ENCODE measurements around the gene PTH2. TPM values are rescaled to one million over a fixed set of nuclear protein-coding genes. Genes with fewer than 3 reads are reported as not detected.

The PTH2 gene
- total and polyA plus RNA-seq, 2 of the 8 experiments (the other 6 are each of a cell fraction or from before 2014, with no cell fraction given) = not detected

- TF ChIP-seq NANOG (IDR thresholded peaks at IDR 0.05; ENCODE audit: insufficient read depth, low read depth, low read length, poor library complexity, severe bottlenecking) = no peak
- TF ChIP-seq YY1 (IDR thresholded peaks at IDR 0.05; ENCODE audit: low read depth, low read length) = no peak
- no peak for TF ChIP-seq KDM5A (IDR thresholded peaks at IDR 0.05; ENCODE audit: low read length)
- TF ChIP-seq CHD2 (IDR thresholded peaks at IDR 0.05; ENCODE audit: low read length) = no peak
- TF ChIP-seq SRF (IDR thresholded peaks at IDR 0.05; ENCODE audit: low read depth, low read length) = no peak
- TF ChIP-seq HDAC2 (IDR thresholded peaks at IDR 0.05; ENCODE audit: borderline replicate concordance in 1 of 2, low read depth in 2 of 2, low read length in 2 of 2) = no peak
- TF ChIP-seq ZNF274 (IDR thresholded peaks at IDR 0.05; ENCODE audit: borderline replicate concordance, extremely low read depth, low read length) = no peak
- TF ChIP-seq SIX5 (IDR thresholded peaks at IDR 0.05; ENCODE audit: low read depth, low read length) = no peak
- peak; percentile 81; the same call in 1 of the 2 replicates for TF ChIP-seq JUND (IDR thresholded peaks at IDR 0.05; ENCODE audit: low read length)
- no peak for TF ChIP-seq GABPA (IDR thresholded peaks at IDR 0.05; ENCODE audit: borderline replicate concordance, insufficient read depth, low read length)
- no peak for TF ChIP-seq SAP30 (IDR thresholded peaks at IDR 0.05; ENCODE audit: insufficient read depth, insufficient replicate concordance, low read length)
- TF ChIP-seq SP2 (IDR thresholded peaks at IDR 0.05; ENCODE audit: low read length) = no peak
- no peak for TF ChIP-seq TAF7 (optimal IDR thresholded peaks at IDR 0.05; ENCODE audit: borderline replicate concordance, low read depth, low read length)
- TF ChIP-seq BACH1 (IDR thresholded peaks at IDR 0.05; ENCODE audit: low read length) = no peak
- TF ChIP-seq FOSL1 (IDR thresholded peaks at IDR 0.05; ENCODE audit: insufficient read depth, low read depth, low read length) = no peak
- peak; percentile 76 for TF ChIP-seq USF2 (IDR thresholded peaks at IDR 0.05; ENCODE audit: low read length)
- no peak for TF ChIP-seq EZH2 (IDR thresholded peaks at IDR 0.05; ENCODE audit: low read depth, low read length, severe bottlenecking)
- no peak; a peak in 1 of 3 replicates for TF ChIP-seq POLR2A (IDR thresholded peaks at IDR 0.05; ENCODE audit: control extremely low read depth in 1 of 2, low read depth in 2 of 2, low read length in 2 of 2)
Observed at GRCh38 chr19:49436381-49437017, 13.3 kb upstream of the PTH2 start (continued).
